Neural progenitor cell (in vitro differentiated cells): Measurements from ENCODE around the gene TNFAIP1. TPM values are rescaled to one million over a fixed set of nuclear protein-coding genes. Genes with fewer than 3 reads are reported as not detected.

Source experiments
- DNase-seq: peaks from one replicate; pipeline ENCODE4 v3.0.0-alpha.2; 2016; ENCODE audit warnings: low spot score
- H2AFZ ChIP-seq: fragments of 200-600 bp; sonication (generic); replicated peaks from 2 replicates; pipeline ENCODE4 v1.6.1; 2016; ENCODE audit warnings: antibody characterized with exemption
- H3F3A ChIP-seq: fragments of 200-600 bp; sonication (generic); 2 replicates; pipeline ENCODE4 v1.6.1; 2016; ENCODE audit warnings: antibody characterized with exemption, low read depth
- H3K27ac ChIP-seq: fragments of 200-600 bp; sonication (generic); 2 replicates; pipeline ENCODE4 v1.5.1; 2016; ENCODE audit warnings: mild to moderate bottlenecking
- H3K27me3 ChIP-seq: fragments of 200-600 bp; sonication (generic); 2 replicates; pipeline ENCODE4 v1.6.1; 2016; ENCODE audit warnings: mild to moderate bottlenecking, moderate library complexity
- H3K36me3 ChIP-seq: fragments of 200-600 bp; sonication (generic); 2 replicates; pipeline ENCODE4 v1.5.1; 2016
- H3K4me1 ChIP-seq: fragments of 200-600 bp; sonication (generic); 2 replicates; pipeline ENCODE4 v1.6.1; 2016; ENCODE audit warnings: mixed run types
- H3K4me2 ChIP-seq: fragments of 200-600 bp; sonication (generic); 2 replicates; pipeline ENCODE4 v1.6.1; 2016
- H3K4me3 ChIP-seq: fragments of 200-600 bp; sonication (generic); 2 replicates; pipeline ENCODE4 v1.5.1; 2016
- H3K79me2 ChIP-seq: fragments of 200-600 bp; sonication (generic); 2 replicates; pipeline ENCODE4 v1.6.1; 2016; ENCODE audit warnings: low read depth
- H3K9ac ChIP-seq: fragments of 200-600 bp; sonication (generic); 2 replicates; pipeline ENCODE4 v1.6.1; 2016
- H3K9me3 ChIP-seq: fragments of 200-600 bp; sonication (generic); 2 replicates; pipeline ENCODE4 v1.5.1; 2016; ENCODE audit warnings: low read depth
- H4K20me1 ChIP-seq: fragments of 200-600 bp; sonication (generic); 2 replicates; pipeline ENCODE4 v1.6.1; 2016; ENCODE audit warnings: low read depth
- H3K27ac Mint-ChIP-seq: 3 replicates; pipeline ENCODE4 v1.8.0; 2021; ENCODE audit warnings: mixed read lengths
- H3K27me3 Mint-ChIP-seq: 2 replicates; pipeline ENCODE4 v1.8.0; 2022; ENCODE audit warnings: low read depth, mild to moderate bottlenecking, inconsistent platforms, moderate library complexity, mixed read lengths; ENCODE audit not compliant: insufficient read depth
- H3K36me3 Mint-ChIP-seq: 3 replicates; pipeline ENCODE4 v1.8.0; 2021; ENCODE audit warnings: mixed read lengths
- H3K4me1 Mint-ChIP-seq: 3 replicates; pipeline ENCODE4 v1.8.0; 2021; ENCODE audit warnings: mixed read lengths
- H3K4me3 Mint-ChIP-seq: 3 replicates; pipeline ENCODE4 v1.8.0; 2021; ENCODE audit warnings: mild to moderate bottlenecking, moderate library complexity, mixed read lengths
- H3K9me3 Mint-ChIP-seq: 3 replicates; pipeline ENCODE4 v1.8.0; 2020; ENCODE audit warnings: mixed read lengths
- EZH2 ChIP-seq: fragments of 200-600 bp; sonication (generic); IDR thresholded peaks from 2 replicates; pipeline ENCODE4 v1.6.1; 2017; ENCODE audit warnings: antibody characterized with exemption, mild to moderate bottlenecking, moderate library complexity
- EZH2phosphoT487 ChIP-seq: fragments of 200-600 bp; sonication (generic); IDR thresholded peaks from 2 replicates; pipeline ENCODE4 v1.6.1; 2017; ENCODE audit warnings: antibody characterized with exemption
- total RNA-seq: library from RNA; depleted of rRNA; stranded (reverse); fragments of >200 nt; gene quantifications from 2 replicates; pipeline ENCODE4 v1.2.3, GENCODE V29; 2015; ENCODE audit warnings: low replicate concordance
- TF ChIP-seq, protein P1 (sequence below): fragments of 200-600 bp; sonication (generic); IDR thresholded peaks from 2 replicates; pipeline ENCODE4 v1.5.1; 2017; ENCODE audit warnings: antibody characterized with exemption, mild to moderate bottlenecking

TNFAIP1 gene
- total RNA-seq, 1 donor from 2014 or later, result 13.7 TPM

DNA sequence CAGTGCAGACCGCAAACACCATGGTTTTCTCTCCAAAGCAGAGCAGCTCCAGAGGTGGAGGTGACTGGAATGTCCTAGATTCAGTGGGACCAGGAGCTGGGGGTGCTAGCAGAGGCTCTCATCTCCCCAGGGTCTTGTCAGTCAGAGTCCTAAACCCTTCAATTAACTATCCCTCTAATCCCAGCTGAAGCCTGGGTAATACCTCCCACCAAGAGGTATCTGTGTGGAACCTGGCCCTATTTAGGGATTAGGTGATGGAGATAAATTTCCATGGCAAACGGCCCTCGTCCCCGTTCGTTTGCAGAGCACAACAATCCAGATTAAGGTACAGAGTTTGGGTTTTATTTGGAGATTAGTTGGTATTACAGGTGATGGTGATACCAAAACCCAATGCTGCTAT lies 27.6 kb downstream of the TNFAIP1 start:
- Histone ChIP-seq H2AFZ (no peak overlapping the region), H3K4me1 (peaks cover 6% of the 10 kb centered on the region), H3K27ac (no peak overlapping the region), H3K27me3 (no peaks in the 10 kb centered on the region), H3F3A (no peaks in the 10 kb centered on the region), H3K79me2 (peaks cover 10% of the 10 kb centered on the region), H3K4me3 (no peak overlapping the region), H3K9ac (no peak overlapping the region), H3K9me3 (no peaks in the 10 kb centered on the region), H3K36me3 (peaks cover 4% of the 10 kb centered on the region), H3K4me2 (no peak overlapping the region), H4K20me1 (no peaks in the 10 kb centered on the region)
- H3K9me3 Mint-ChIP-seq, result no peaks in the 10 kb centered on the region
- H3K27ac Mint-ChIP-seq, result no peak overlapping the region
- DNase-seq, result no peak
- TF ChIP-seq, protein P1, sequence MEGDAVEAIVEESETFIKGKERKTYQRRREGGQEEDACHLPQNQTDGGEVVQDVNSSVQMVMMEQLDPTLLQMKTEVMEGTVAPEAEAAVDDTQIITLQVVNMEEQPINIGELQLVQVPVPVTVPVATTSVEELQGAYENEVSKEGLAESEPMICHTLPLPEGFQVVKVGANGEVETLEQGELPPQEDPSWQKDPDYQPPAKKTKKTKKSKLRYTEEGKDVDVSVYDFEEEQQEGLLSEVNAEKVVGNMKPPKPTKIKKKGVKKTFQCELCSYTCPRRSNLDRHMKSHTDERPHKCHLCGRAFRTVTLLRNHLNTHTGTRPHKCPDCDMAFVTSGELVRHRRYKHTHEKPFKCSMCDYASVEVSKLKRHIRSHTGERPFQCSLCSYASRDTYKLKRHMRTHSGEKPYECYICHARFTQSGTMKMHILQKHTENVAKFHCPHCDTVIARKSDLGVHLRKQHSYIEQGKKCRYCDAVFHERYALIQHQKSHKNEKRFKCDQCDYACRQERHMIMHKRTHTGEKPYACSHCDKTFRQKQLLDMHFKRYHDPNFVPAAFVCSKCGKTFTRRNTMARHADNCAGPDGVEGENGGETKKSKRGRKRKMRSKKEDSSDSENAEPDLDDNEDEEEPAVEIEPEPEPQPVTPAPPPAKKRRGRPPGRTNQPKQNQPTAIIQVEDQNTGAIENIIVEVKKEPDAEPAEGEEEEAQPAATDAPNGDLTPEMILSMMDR, result no peak
- TF ChIP-seq EZH2phosphoT487 (no peak), EZH2 (no peak)
- no peaks in the 10 kb centered on the region for H3K27me3 Mint-ChIP-seq
- H3K4me3 Mint-ChIP-seq, result no peak overlapping the region
- peaks cover 4% of the 10 kb centered on the region for H3K4me1 Mint-ChIP-seq
- peaks cover 8% of the 10 kb centered on the region for H3K36me3 Mint-ChIP-seq

- Histone ChIP-seq H3K36me3 (peaks cover 4% of the 10 kb centered on the region), H3K4me1 (no peaks in the 10 kb centered on the region), H3K4me3 (no peak overlapping the region), H4K20me1 (no peaks in the 10 kb centered on the region), H3K4me2 (no peak overlapping the region), H3K27me3 (no peaks in the 10 kb centered on the region), H3K9ac (no peak overlapping the region), H3K79me2 (peaks cover 1% of the 10 kb centered on the region), H3F3A (no peaks in the 10 kb centered on the region), H3K27ac (no peak overlapping the region), H3K9me3 (no peaks in the 10 kb centered on the region), H2AFZ (no peak overlapping the region)
- H3K4me1 Mint-ChIP-seq, result no peaks in the 10 kb centered on the region
- no peaks in the 10 kb centered on the region for H3K9me3 Mint-ChIP-seq
- no peak overlapping the region for H3K27ac Mint-ChIP-seq
- H3K4me3 Mint-ChIP-seq, result no peak overlapping the region
- no peaks in the 10 kb centered on the region for H3K27me3 Mint-ChIP-seq
- no peak for TF ChIP-seq EZH2phosphoT487
- no peak for TF ChIP-seq EZH2
- TF ChIP-seq, protein P1, result no peak
- peaks cover 8% of the 10 kb centered on the region for H3K36me3 Mint-ChIP-seq
- no peak for DNase-seq
Measured at GRCh38 chr17:28363776-28364650, 28.5 kb downstream of the TNFAIP1 start.

DNA sequence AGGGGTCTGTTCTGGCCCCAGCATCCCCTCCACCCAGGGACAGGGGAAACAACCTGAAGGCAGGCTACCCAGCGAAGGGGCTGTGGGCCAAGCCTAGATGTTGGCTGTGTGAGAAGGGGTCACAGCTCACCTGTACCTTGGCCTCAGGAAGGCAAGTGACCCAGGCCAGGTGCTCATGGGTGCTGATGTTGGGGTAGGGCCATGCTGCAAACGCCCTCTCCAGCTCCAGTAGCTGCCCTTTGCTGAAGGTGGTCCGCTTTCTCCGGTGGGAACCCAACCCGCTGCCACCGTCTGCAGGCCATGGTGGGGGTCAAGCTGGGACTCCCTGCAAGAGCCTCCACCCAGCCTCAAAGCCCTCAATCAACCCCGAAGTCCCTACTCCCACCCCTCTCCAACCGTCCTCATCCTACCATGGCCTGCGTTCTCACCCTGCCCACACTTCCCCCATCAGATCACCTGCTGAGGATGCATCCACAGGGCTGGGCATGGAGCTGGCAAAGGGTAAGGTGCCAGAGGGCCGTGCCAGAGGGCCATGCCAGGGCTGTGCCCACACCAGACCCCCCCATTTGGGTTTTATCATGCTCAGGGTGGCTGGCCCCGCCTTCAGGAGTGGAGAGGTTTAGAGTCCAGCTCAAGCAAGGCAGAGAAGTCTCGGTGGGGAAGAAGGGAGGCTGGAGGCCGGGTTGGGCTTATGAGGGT lies 29.3 kb downstream of the TNFAIP1 start, which contains the start of gene SEBOX:
SEBOX (minus strand) TSS at position 535 of the 699 bp plus-strand sequence; CDS start at position 487, 48 bp downstream.
- no peaks in the 10 kb centered on the region for H3K36me3 ChIP-seq
- no peak within 1 kb of the TSS for H3K4me2 ChIP-seq
- TF ChIP-seq EZH2phosphoT487 (no peak), EZH2 (no peak)
- TF ChIP-seq, protein P1, result no peak
- no peaks in the 10 kb centered on the region for H3K27me3 Mint-ChIP-seq
- no peaks in the 10 kb centered on the region for H3K9me3 ChIP-seq
- no peaks in the 10 kb centered on the region for H3K9me3 Mint-ChIP-seq
- no peak within 1 kb of the TSS for H3K9ac ChIP-seq
- H3K27ac Mint-ChIP-seq, result no peak within 1 kb of the TSS
- H3K36me3 Mint-ChIP-seq, result peaks cover 5% of the 10 kb centered on the region
- no peak within 1 kb of the TSS for H3K4me3 ChIP-seq
- H3F3A ChIP-seq, result peaks cover 5% of the 10 kb centered on the region
- no peak within 1 kb of the TSS for H3K4me3 Mint-ChIP-seq
- H3K27me3 ChIP-seq, result no peaks in the 10 kb centered on the region
- H4K20me1 ChIP-seq, result peaks cover 3% of the 10 kb centered on the region
- H3K4me1 ChIP-seq, result peaks cover 2% of the 10 kb centered on the region
- peaks cover 2% of the 10 kb centered on the region for H3K4me1 Mint-ChIP-seq
- H3K27ac ChIP-seq, result no peak within 1 kb of the TSS
- no peaks in the 10 kb centered on the region for H3K79me2 ChIP-seq
- DNase-seq, result no peak
- no peak within 1 kb of the TSS for H2AFZ ChIP-seq
